HepG2 (cell line): ENCODE results near the gene LILRB4. TPM values are rescaled to one million over a fixed set of nuclear protein-coding genes. Genes with fewer than 3 reads are reported as not detected.

ENCODE experiments used
- AGO1 ChIP-seq: fragments of 200-400 bp; formaldehyde crosslinking; IDR thresholded peaks from 2 replicates; pipeline ENCODE4 v1.6.1; 2017; ENCODE audit warnings: mild to moderate bottlenecking, low read depth, low read length, moderate library complexity; ENCODE audit not compliant: poor library complexity, severe bottlenecking
- AKNA ChIP-seq: sonication (generic); formaldehyde crosslinking; IDR thresholded peaks from 2 replicates; pipeline ENCODE4 v1.4.0; 2020; ENCODE audit warnings: missing genetic modification reagents, borderline replicate concordance
- BCL6 ChIP-seq: IDR thresholded peaks from 2 replicates; pipeline ENCODE4 v1.6.1; 2016; ENCODE audit warnings: missing genetic modification reagents, missing compliant biosample characterization
- HOMEZ ChIP-seq: IDR thresholded peaks from 2 replicates; pipeline ENCODE4 v1.6.1; 2016; ENCODE audit warnings: low read depth
- NBN ChIP-seq: fragments of 450-650 bp; conservative IDR thresholded peaks from 2 replicates; pipeline ENCODE4 v1.6.1; 2017
- NFYC ChIP-seq: IDR thresholded peaks from 2 replicates; pipeline ENCODE4 v1.6.1; 2016; ENCODE audit warnings: missing genetic modification reagents, missing compliant biosample characterization
- RERE ChIP-seq: IDR thresholded peaks from 2 replicates; pipeline ENCODE4 v1.6.1; 2016; ENCODE audit warnings: low read depth, missing genetic modification reagents, missing compliant biosample characterization
- SMAD9 ChIP-seq: sonication (generic); formaldehyde crosslinking; IDR thresholded peaks from 2 replicates; pipeline ENCODE4 v1.5.1; 2020; ENCODE audit warnings: mild to moderate bottlenecking, missing genetic modification reagents
- SMYD3 ChIP-seq: sonication (generic); formaldehyde crosslinking; IDR thresholded peaks from 2 replicates; pipeline ENCODE4 v1.8.1; 2023; ENCODE audit warnings: mild to moderate bottlenecking, missing genetic modification reagents
- TEAD2 ChIP-seq: sonication (generic); formaldehyde crosslinking; IDR thresholded peaks from 2 replicates; pipeline ENCODE4 v1.9.0; 2021; ENCODE audit warnings: missing genetic modification reagents
- ZFP36 ChIP-seq: fragments of 150-350 bp; IDR thresholded peaks from 2 replicates; pipeline ENCODE4 v1.6.1; 2018; ENCODE audit warnings: borderline replicate concordance, low read length, low read depth; ENCODE audit not compliant: partially characterized antibody
- ZFP36L1 ChIP-seq: sonication (generic); formaldehyde crosslinking; IDR thresholded peaks from 2 replicates; pipeline ENCODE4 v1.8.0; 2022; ENCODE audit warnings: mild to moderate bottlenecking, missing genetic modification reagents, moderate library complexity
- ZFYVE20 ChIP-seq: sonication (generic); formaldehyde crosslinking; IDR thresholded peaks from 2 replicates; pipeline ENCODE4 v1.8.0; 2023; ENCODE audit warnings: low read depth, mild to moderate bottlenecking, moderate library complexity, missing genetic modification reagents, borderline replicate concordance
- ZNF138 ChIP-seq: sonication (generic); formaldehyde crosslinking; IDR thresholded peaks from 2 replicates; pipeline ENCODE4 v1.5.0; 2020; ENCODE audit warnings: mild to moderate bottlenecking, low read depth, missing genetic modification reagents
- ZNF292 ChIP-seq: sonication (generic); formaldehyde crosslinking; IDR thresholded peaks from 2 replicates; pipeline ENCODE4 v1.8.1; 2022; ENCODE audit warnings: mild to moderate bottlenecking, low read depth, missing genetic modification reagents, borderline replicate concordance
- ZNF589 ChIP-seq: sonication (generic); formaldehyde crosslinking; conservative IDR thresholded peaks from 2 replicates; pipeline ENCODE4 v1.8.0; 2022; ENCODE audit warnings: mild to moderate bottlenecking, moderate library complexity, missing genetic modification reagents
- polyA plus RNA-seq, 8 experiments: library from polyadenylated mRNA; depleted of rRNA in 3 of 8; stranded (reverse) in 7 of 8; unstranded in 1 of 8; fragments of >200 nt; fragmentation: Illumina TruSeq in 4 of 8; extraction: Trizol in 4 of 8; gene quantifications; 2 replicates each; pipeline versions ENCODE4 v1.2.1 to v1.2.3, GENCODE V29; 2011 to 2016; ENCODE audit warnings: low read depth in 4 of 8, missing spikeins in 1 of 8, mixed read lengths in 1 of 8; ENCODE audit not compliant: insufficient read depth in 1 of 8
- total RNA-seq, 5 experiments: library from RNA; depleted of rRNA; stranded (reverse); fragments of >200 nt; fragmentation: Illumina TruSeq; extraction: Trizol; gene quantifications; 2 replicates each; pipeline ENCODE4 v1.2.3, GENCODE V29; 2016; ENCODE audit warnings: low read depth in 1 of 5

Gene LILRB4
- total and polyA plus RNA-seq, 2 of the 13 experiments (the other 11 are each of a cell fraction or from before 2014, with no cell fraction given), result not detected

DNA sequence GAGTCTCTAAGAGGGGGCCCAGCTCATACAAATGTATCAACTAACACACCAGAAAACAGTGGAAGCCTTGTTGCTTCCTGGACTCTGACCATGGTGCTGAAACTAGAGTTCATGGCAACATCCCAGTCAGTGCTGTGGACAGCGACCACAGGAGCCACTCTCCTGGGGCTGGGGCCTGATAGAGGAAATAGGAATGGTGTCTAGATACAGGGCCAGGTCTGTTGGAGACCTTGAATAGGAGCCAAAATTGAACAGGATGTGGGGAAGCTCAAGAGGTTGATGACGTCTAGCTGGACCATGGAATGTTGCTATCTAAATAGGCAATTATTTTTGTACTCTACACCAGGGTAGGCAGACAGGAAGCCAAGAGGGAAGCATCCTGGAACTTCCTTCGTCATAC lies 21.7 kb downstream of the LILRB4 start (continued):
- TF ChIP-seq AKNA (CRISPR knock-in tag), result 0 out of 2 replicates have a peak, but pooled peaks have one; percentile 32
- no peak for TF ChIP-seq ZFP36
- 0 out of 2 replicates have a peak, but pooled peaks have one; percentile 22 for TF ChIP-seq BCL6 (CRISPR knock-in tag)
- no peak for TF ChIP-seq AGO1
- TF ChIP-seq SMAD9 (CRISPR knock-in tag), result no peak
- TF ChIP-seq ZNF138, result no peak
- no peak for TF ChIP-seq HOMEZ (CRISPR knock-in tag)
- TF ChIP-seq ZFP36L1, result no peak
- 0 out of 2 replicates have a peak, but pooled peaks have one; percentile 65 for TF ChIP-seq ZFYVE20 (CRISPR knock-in tag)
- no peak for TF ChIP-seq SMYD3 (CRISPR knock-in tag)
- TF ChIP-seq ZNF589 (CRISPR knock-in tag), result 0 out of 2 replicates have a peak, but pooled peaks have one; percentile 58
- no peak for TF ChIP-seq RERE (CRISPR knock-in tag)
- no peak for TF ChIP-seq NBN
- TF ChIP-seq ZNF292, result no peak
- 0 out of 2 replicates have a peak, but pooled peaks have one; percentile 47 for TF ChIP-seq TEAD2 (CRISPR knock-in tag)
- 0 out of 2 replicates have a peak, but pooled peaks have one; percentile 36 for TF ChIP-seq NFYC
